ENCODE measurements around the gene NUP93.
"Not testable (repeated sequence)": the region's sequence is repeated elsewhere in the genome, so short reads cannot be mapped to it uniquely, and the experiment has no call there.

The NUP93 gene

DNA sequence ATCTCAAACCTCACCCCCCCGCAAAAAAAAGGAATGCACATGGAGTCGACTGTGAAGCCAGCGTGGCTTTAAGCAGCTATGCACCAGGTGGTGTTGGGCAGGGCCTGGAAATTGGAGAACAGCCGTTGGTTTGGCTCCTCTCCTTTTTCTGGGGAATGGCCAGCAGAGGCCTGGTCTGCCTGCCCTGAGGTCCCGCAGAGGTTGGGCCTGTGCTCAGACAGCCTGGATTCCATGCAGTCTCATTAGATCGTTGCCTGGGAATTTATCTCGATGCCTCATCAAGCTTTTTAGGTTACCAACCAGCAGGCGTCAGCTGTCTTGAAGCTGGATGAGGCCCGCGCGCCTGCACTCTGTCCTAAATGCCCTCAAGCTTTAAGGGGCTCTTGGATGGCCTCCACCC lies 144.9 kb downstream of the NUP93 start:
- DNase-seq, result no peak

DNA sequence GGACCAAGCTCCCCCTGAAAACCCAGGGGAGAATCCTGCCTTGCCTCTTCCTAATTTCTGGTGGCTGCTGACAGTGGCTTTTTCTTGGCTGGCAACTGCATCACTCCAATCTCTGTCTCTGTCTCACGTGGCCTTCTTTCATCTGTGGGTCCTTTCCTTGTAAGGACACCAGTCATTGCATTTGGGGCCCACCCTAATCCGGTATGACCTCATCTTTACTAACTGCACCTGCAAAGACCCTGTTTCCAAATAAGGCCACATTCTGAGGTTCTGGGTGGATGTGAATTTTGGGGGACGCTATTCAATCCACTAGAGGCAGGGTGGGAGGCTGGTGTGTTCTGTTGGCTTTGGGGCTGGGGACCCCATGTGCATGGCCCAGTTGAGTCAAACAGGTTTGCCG lies 146.1 kb downstream of the NUP93 start:
- DNase-seq, result no peak

DNA sequence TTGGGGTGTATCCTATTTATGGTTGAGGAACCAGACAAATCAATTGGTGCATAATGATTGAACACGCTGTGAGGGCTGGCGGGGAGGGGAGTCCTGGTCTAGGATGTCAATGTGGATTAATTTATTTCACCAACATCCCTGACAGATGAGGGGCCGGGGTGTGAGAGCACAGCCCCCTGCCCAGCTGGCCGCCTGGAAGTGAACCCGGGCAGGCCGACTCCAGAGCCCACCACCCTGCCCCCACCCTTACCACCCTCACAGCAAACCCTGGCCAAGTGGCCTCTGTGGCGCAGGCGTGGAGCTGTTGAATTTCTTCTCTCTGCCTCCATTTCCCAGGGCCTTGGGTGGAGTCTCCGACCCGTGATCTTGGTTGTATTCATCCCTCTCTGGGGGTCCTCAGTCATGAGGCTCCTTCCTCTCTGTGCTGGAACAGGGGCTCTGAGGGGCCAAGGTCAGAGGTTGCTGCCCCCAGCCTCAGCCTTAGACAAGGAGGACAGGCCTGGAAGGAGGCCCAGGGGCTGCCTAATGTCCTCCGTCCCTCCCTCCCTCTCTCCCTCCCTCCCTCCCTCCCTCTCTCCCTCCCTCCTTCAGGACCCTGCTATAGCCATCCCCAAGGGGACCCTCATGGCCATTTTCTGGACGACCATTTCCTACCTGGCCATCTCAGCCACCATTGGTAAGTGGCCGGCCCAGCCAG lies 147.7 kb downstream of the NUP93 start:
- no peak for DNase-seq

- DNase-seq, result no peak
Measured at GRCh38 chr16:56878282-56878854, 148.4 kb downstream of the NUP93 start.

DNA sequence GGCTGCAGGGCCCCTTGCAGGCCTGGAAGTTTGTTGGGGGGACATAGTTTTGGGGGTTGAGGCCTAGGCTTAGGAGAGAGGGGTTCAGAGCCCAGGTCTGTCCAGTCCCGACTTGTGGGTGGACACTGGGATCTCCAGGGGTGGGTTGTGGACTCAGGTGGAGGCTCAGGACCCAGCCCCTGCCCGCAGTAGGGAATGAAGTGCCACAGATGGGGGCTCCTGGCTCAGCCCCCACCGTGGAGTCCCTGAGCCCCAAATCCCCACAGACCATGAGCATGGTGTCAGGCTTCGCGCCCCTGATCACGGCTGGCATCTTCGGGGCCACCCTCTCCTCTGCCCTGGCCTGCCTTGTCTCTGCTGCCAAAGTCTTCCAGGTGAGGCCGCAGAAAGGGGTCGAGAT lies 149.3 kb downstream of the NUP93 start:
- DNase-seq, result no peak

DNA sequence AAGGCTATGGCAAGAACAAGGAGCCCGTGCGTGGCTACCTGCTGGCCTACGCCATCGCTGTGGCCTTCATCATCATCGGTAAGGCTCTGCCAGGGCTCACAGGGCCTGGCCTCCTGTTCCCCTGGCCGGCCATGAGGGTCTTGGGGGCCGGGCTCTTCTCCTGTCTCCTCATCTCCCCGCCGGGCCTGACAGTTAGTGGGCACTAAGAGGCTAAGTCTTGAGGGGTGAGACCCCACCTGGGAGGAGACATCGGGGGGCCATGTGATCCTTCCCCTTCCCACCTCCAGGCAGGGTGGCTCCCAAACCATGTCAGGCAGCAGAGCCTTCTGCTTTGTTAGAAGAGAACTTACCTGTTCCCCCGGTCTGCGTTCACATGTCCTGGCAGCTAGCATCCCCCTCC lies 150.2 kb downstream of the NUP93 start:
- no peak for DNase-seq

GRCh38 chr16:56880685-56881084 lies 150.8 kb downstream of the NUP93 start:
- no peak for DNase-seq

GRCh38 chr16:56882077-56882800 lies 152.3 kb downstream of the NUP93 start:
- no peak for DNase-seq

DNA sequence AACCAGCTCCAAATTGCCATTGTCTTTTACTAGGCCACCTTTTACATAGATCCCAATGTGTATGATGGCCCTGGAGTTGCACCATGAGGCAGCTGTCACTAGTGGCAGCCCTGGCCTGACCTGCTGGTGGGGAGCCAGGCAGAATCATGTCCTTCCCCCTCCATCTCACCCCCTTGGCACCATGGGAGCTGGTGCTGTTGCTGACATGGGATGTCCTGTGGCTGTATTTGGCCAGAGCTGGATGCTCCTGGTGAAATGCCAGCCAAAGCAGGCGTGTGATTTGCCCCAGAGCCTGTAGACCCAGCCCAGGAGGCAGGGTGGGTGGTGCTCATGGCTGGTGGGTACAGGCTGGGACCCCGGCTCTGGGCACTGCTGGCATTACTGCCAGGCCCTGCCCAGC lies 153.7 kb downstream of the NUP93 start:
- DNase-seq, result no peak

GRCh38 chr16:56884026-56884582 lies 154.2 kb downstream of the NUP93 start:
- DNase-seq, result no peak

- not testable (repeated sequence) for DNase-seq
Measured at GRCh38 chr16:56884929-56885328, 155.0 kb downstream of the NUP93 start.

DNA sequence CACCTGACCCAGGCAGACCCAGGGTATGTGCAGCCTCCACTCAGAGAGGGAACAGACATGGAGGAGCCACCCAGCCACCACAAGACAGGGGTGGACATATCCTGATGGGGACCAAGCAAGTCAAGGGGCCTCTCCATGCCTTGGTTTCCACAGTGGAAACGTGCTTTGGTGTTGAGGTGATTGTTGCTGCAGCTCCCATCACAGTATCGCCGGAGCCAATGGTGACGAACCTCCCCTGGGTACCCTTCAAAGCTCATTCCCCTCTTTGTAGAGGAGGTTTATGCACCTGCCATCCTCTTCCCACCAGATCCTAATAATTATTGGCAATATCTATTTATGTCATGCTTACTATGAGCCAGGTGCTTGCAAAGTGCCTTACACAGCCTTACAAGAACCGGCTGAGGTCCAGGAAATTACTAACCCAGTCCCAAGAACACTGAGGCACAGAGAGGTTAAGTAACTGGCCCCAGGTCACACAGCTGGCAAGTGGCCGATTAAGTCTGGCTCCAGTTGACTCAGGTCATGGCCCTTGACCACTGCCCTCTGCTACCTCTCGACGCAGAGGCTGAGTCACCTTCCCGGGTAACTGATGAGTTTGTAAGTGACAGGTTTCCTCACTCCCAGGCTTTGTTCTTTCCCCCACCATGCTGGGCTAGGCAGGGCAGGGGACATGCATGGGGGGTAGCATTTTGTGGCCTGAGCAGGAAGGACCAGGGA lies 155.7 kb downstream of the NUP93 start:
- DNase-seq, result no peak

- DNase-seq, result no peak
Measured at GRCh38 chr16:56886296-56886695, 156.4 kb downstream of the NUP93 start.

DNA sequence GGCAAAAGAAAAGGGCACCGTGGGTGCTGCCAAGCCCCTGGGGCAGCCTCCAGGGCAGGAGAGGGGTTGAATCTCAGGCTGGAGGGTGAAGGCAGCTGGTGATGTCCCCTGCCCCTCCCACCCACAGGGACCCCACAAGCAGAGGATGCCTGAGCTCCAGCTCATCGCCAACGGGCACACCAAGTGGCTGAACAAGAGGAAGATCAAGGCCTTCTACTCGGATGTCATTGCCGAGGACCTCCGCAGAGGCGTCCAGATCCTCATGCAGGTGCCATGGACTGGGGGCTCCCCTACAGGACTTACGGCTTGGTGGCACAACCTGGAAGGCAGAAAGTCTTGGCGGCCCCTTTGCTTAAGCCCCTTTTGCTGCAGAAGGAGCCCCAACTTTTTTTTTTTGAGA lies 156.9 kb downstream of the NUP93 start:
- DNase-seq, result no peak

DNA sequence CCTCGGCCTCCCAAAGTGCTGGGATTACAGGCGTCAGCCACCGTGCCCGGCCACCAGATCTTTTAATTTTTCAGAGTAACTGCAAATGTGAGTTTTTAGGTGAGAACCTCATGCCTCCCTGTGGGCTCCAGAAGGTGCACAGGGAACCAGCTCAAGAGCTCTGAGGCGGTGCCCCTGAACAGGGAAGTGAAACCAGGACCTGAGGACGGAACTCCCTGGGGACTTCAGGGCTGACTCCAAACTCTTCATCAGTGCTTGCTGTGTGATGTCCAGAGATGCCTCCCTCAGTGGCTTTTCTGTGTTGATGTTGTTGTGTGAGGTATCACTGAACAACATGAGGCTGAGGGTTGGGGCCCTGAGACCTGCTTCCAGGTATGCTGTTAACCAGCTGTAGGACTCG lies 158.9 kb downstream of the NUP93 start:
- DNase-seq, result no peak

DNA sequence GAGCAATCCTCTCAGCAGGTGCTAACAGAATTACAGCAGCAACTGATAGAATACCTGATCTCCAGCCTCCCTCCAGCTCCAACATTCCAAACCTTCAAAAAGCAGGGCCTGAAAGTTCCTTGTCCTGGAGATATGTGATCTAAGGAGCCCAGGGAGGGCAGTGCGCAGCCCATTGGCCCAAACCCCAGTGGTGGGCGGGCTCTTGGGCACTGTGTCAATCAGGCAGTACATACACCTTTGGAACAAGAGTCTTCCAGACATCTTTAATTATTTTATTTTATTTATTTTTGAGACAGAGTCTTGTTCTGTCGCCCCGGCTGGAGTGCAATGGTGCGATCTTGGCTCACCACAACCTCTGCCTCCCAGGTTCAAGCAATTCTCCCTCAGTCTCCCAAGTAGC lies 159.3 kb downstream of the NUP93 start:
- no peak for DNase-seq

DNA sequence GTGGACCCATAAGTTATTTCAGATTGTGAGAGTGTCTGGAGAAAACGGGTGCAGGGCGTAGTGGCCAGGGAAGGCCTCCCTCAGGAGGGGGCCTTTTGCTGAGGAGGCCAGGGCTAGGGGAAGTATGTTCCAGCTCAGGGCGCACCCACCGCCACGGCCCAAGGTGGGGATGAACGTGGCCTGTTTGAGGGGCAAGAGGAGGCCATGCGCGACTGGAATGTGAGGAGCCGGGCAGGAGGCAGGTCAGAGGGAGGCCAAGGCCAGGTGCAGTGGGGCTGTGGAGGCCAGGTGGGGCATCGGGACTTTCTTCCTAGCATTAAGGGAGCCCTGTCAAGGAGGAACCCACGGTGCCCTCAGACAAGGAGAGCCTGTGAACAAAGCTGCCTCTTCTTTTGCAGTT lies 161.8 kb downstream of the NUP93 start:
- DNase-seq, result no peak

- DNase-seq, result no peak
Measured at GRCh38 chr16:56892705-56893104, 162.8 kb downstream of the NUP93 start.

DNA sequence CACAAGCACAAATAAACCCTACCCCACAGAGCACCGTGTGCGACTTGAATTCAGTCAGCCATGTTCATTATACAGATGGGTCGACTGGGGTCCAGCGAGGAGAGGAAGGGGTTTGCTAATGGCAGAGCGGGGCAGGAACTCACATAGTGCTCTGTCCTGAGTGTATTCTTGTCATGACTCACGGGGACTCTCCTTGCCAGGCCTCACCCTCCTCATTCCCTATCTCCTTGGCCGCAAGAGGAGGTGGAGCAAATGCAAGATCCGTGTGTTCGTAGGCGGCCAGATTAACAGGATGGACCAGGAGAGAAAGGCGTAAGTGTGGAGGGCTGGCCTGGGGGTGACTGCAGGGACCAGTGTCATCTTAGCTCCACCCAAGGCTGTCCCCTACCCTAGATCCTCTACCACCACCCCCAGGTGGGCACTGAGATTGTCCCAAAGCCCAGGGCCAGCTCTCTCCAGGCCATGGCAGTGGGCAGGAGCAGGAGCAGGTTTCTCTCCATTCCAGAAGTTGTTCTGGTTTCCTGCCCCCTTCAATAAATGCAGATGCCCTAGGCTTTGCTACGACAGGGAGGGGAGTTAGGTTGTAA lies 164.5 kb downstream of the NUP93 start:
- no peak for DNase-seq

DNA sequence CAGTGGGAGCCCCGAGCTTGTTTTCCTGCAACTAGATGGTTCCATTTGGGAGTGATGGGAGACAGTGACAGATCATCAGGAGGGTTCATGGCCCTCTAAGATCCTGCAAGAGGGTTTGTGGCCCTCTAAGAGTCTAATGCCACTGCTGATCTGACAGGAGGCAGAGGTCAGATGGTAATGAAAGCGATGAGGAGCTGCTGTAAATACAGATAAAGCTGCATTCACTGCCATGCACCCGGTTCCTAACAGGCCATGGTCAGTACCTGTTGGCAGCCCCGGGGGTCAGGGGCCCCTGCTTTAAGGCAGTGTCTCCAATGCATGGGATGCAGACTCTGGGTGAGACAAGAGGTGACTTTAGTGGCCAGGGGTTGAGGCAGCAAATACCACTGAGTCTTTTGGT lies 165.9 kb downstream of the NUP93 start:
- DNase-seq, result no peak

- DNase-seq, result no peak
Measured at GRCh38 chr16:56896244-56896643, 166.3 kb downstream of the NUP93 start.

GRCh38 chr16:56897026-56897799 lies 167.3 kb downstream of the NUP93 start:
- peak in 1 of 2 experiments; percentile 8 for DNase-seq

Data from NCI-H2081 (cell line).